Measurements from ENCODE around the gene PDAP1. TPM values are rescaled to one million over a fixed set of nuclear protein-coding genes. Genes with fewer than 3 reads are reported as not detected.
A peak's percentile ranks its signal among the peaks of the same experiment; 100 is the strongest.

Gene PDAP1
- total RNA-seq, 1 donor = 33.7 TPM

DNA sequence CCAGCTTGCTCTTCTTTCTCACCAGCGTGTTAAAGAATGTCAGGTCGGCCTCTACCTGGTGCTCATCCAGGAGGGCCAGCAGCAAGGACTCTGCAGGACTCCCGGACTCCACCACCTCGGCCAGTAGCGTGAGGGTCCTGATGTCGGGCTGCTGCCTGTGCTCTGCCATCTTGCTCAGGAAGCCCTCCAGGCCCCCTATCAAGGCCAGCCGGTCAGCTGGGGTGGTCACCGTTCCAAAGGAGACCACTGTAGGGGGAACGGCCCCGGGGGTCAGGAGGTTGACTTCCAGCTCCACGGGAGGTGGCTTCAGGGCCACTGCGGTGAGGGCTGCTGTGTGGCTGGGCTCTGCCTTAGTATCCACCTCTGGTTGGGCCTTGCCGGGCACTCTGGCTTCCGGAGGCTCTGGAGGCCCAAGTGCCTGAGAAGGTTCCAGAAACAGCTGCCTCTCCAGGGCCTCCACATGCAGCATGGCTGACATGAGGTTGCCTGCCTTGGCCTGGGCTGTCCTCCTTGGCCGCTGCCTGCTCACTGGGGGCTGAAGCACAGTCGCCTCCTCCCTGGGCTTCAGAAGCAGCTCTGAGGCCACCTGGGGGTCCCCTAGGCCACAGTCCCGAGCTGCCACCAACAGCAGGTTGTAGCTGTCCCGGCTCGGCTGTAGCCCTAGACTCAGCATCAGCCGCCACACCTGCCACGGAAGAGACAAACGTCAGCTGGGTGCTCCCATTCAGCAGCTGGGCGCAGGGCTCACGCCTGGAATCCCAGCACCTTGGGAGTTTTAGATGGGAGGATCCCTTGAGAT, 16.7 kb upstream of the PDAP1 start:
- H3K4me1 ChIP-seq (ENCODE audit: insufficient read depth, low read length) = no peaks in the 10 kb centered on the region
- H3K27me3 ChIP-seq (ENCODE audit: insufficient read depth, low read length) = no peaks in the 10 kb centered on the region
- H3K27ac ChIP-seq (ENCODE audit: low read depth, low read length) = no peak overlapping the region
- H3K79me2 ChIP-seq (ENCODE audit: insufficient read depth, low read length) = peaks cover 3% of the 10 kb centered on the region
- TF ChIP-seq, protein P1, sequence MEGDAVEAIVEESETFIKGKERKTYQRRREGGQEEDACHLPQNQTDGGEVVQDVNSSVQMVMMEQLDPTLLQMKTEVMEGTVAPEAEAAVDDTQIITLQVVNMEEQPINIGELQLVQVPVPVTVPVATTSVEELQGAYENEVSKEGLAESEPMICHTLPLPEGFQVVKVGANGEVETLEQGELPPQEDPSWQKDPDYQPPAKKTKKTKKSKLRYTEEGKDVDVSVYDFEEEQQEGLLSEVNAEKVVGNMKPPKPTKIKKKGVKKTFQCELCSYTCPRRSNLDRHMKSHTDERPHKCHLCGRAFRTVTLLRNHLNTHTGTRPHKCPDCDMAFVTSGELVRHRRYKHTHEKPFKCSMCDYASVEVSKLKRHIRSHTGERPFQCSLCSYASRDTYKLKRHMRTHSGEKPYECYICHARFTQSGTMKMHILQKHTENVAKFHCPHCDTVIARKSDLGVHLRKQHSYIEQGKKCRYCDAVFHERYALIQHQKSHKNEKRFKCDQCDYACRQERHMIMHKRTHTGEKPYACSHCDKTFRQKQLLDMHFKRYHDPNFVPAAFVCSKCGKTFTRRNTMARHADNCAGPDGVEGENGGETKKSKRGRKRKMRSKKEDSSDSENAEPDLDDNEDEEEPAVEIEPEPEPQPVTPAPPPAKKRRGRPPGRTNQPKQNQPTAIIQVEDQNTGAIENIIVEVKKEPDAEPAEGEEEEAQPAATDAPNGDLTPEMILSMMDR (IDR thresholded peaks at IDR 0.05; ENCODE audit: extremely low read depth, low read depth, low read length) = no peak
- peak; percentile 73 for DNase-seq (ENCODE audit: insufficient read length, low spot score, missing footprints)
- no peaks in the 10 kb centered on the region for H4K20me1 ChIP-seq (ENCODE audit: insufficient read depth, low read length)
- H2AFZ ChIP-seq (ENCODE audit: low read length) = no peak overlapping the region
- no peaks in the 10 kb centered on the region for H3K9me3 ChIP-seq (ENCODE audit: low read depth, low read length)
- no peak overlapping the region for H3K4me2 ChIP-seq (ENCODE audit: insufficient read depth, low read length)
- peaks cover 25% of the 10 kb centered on the region for H3K36me3 ChIP-seq (ENCODE audit: insufficient read depth, low read length)
- no peak overlapping the region for H3K4me3 ChIP-seq (ENCODE audit: insufficient read depth, low read length)

DNA sequence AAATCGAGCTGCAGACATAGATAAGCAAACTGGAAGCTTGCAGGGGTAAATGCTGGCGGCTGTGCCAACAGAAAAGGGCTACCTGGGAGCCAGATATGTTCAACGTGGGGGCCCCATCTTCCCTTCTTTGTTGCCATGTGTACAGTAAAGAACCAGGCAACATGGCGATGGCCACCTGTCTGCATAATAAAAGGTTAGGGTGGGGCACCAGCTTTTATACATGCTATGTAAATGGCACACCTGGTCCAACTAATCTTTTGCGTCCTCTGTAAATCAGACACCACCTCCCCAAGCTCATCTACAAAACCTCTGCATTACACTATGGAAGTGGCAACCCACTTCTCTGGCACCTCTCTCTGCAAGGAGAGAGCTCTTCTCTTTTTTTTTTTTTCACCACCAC, 14.2 kb upstream of the PDAP1 start:
- Histone ChIP-seq H2AFZ (ENCODE audit: low read length) (no peak overlapping the region), H3K4me2 (ENCODE audit: insufficient read depth, low read length) (no peak overlapping the region), H4K20me1 (ENCODE audit: insufficient read depth, low read length) (no peaks in the 10 kb centered on the region), H3K27me3 (ENCODE audit: insufficient read depth, low read length) (no peaks in the 10 kb centered on the region), H3K27ac (ENCODE audit: low read depth, low read length) (no peak overlapping the region), H3K9me3 (ENCODE audit: low read depth, low read length) (no peaks in the 10 kb centered on the region), H3K79me2 (ENCODE audit: insufficient read depth, low read length) (peaks cover 10% of the 10 kb centered on the region), H3K4me1 (ENCODE audit: insufficient read depth, low read length) (no peaks in the 10 kb centered on the region), H3K4me3 (ENCODE audit: insufficient read depth, low read length) (no peak overlapping the region), H3K36me3 (ENCODE audit: insufficient read depth, low read length) (peaks cover 46% of the 10 kb centered on the region)
- TF ChIP-seq, protein P1 (IDR thresholded peaks at IDR 0.05; ENCODE audit: extremely low read depth, low read depth, low read length) = no peak
- peak; percentile 21 for DNase-seq (ENCODE audit: insufficient read length, low spot score, missing footprints)

DNA sequence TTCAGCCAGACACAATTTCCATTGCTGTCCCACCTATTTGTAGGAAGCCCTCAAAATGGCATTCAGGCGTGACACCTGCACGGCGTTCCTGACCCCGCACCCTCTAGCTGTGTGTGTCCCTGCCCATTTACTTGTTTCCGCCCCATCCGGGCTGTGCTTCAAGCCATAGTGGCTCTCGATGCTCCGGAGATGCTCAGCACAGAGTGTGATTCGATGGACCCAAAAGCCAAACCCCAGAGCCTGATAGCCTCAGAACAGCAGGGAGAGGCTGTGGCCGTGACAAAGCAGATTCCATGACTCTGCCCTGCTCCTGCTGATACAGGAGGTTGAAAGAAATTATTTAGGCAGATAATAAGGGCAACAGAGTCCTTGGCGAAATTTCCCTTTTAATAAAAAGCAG, 13.8 kb upstream of the PDAP1 start:
- Histone ChIP-seq H3K27ac (ENCODE audit: low read depth, low read length) (no peak overlapping the region), H3K4me3 (ENCODE audit: insufficient read depth, low read length) (no peak overlapping the region), H2AFZ (ENCODE audit: low read length) (no peak overlapping the region), H3K27me3 (ENCODE audit: insufficient read depth, low read length) (no peaks in the 10 kb centered on the region), H3K36me3 (ENCODE audit: insufficient read depth, low read length) (peaks cover 51% of the 10 kb centered on the region), H3K4me2 (ENCODE audit: insufficient read depth, low read length) (no peak overlapping the region), H4K20me1 (ENCODE audit: insufficient read depth, low read length) (peaks cover 2% of the 10 kb centered on the region), H3K4me1 (ENCODE audit: insufficient read depth, low read length) (no peaks in the 10 kb centered on the region), H3K9me3 (ENCODE audit: low read depth, low read length) (no peaks in the 10 kb centered on the region), H3K79me2 (ENCODE audit: insufficient read depth, low read length) (peaks cover 13% of the 10 kb centered on the region)
- TF ChIP-seq, protein P1 (IDR thresholded peaks at IDR 0.05; ENCODE audit: extremely low read depth, low read depth, low read length) = no peak
- DNase-seq (ENCODE audit: insufficient read length, low spot score, missing footprints) = peak; percentile 6

DNA sequence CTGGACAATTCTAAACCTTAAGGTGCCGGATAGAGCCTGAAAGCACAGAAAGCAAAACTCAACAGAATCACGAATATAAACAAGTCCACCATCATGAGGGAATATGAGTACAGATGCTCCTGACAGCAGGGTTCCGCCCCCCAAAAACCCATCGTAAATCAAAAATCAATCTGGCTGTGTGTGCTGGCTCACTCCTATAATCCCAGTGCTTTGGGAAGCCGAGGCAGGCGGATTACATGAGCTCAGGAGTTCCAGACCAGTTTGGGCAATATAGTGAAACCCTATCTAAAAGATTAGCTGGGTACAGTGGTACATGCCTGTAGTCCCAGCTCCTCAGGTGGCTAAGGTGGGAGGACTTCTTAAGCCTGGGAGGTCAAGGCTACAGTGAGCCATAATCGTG, 12.6 kb upstream of the PDAP1 start:
- peak; percentile 50 for DNase-seq (ENCODE audit: insufficient read length, low spot score, missing footprints)
- Histone ChIP-seq H3K4me1 (ENCODE audit: insufficient read depth, low read length) (no peaks in the 10 kb centered on the region), H3K36me3 (ENCODE audit: insufficient read depth, low read length) (peaks cover 63% of the 10 kb centered on the region), H3K9me3 (ENCODE audit: low read depth, low read length) (no peaks in the 10 kb centered on the region), H3K27ac (ENCODE audit: low read depth, low read length) (no peak overlapping the region), H4K20me1 (ENCODE audit: insufficient read depth, low read length) (peaks cover 2% of the 10 kb centered on the region), H3K4me2 (ENCODE audit: insufficient read depth, low read length) (no peak overlapping the region), H2AFZ (ENCODE audit: low read length) (no peak overlapping the region), H3K79me2 (ENCODE audit: insufficient read depth, low read length) (peaks cover 15% of the 10 kb centered on the region), H3K4me3 (ENCODE audit: insufficient read depth, low read length) (no peak overlapping the region), H3K27me3 (ENCODE audit: insufficient read depth, low read length) (no peaks in the 10 kb centered on the region)
- TF ChIP-seq, protein P1 (IDR thresholded peaks at IDR 0.05; ENCODE audit: extremely low read depth, low read depth, low read length) = no peak
